Natural killer cell (primary cell): ENCODE data around the gene SLC29A1. TPM values are rescaled to one million over a fixed set of nuclear protein-coding genes. Genes with fewer than 3 reads are reported as not detected.

Experiments
- ATAC-seq, 3 donors: fragments of 150-1000 bp in 2 of 3; fragments of 200-7000 bp in 1 of 3; cut with Tn5 transposase; 1 replicate in 1 of 3; 2 replicates in 2 of 3; pipeline ENCODE4 v1.10.0; 2021; ENCODE audit warnings: mild to moderate bottlenecking in 2 of 3, moderate library complexity in 2 of 3
- DNase-seq, 2 donors: peaks; one replicate each; pipeline versions ENCODE4 v3.0.0 to v3.0.0-alpha.2; 2013 to 2021; ENCODE audit warnings: mixed read lengths in 1 of 2
- H3K27ac ChIP-seq: one replicate; pipeline ENCODE4 v1.5.1; 2013; ENCODE audit warnings: mild to moderate bottlenecking, low read length
- H3K27me3 ChIP-seq: one replicate; pipeline ENCODE4 v1.6.1; 2013; ENCODE audit warnings: low read length; ENCODE audit not compliant: control insufficient read depth, insufficient read depth
- H3K36me3 ChIP-seq: one replicate; pipeline ENCODE4 v1.6.1; 2013; ENCODE audit warnings: low read length; ENCODE audit not compliant: control insufficient read depth, insufficient read depth
- H3K4me1 ChIP-seq: one replicate; pipeline ENCODE4 v1.6.1; 2013; ENCODE audit warnings: low read length; ENCODE audit not compliant: control insufficient read depth, insufficient read depth
- H3K4me3 ChIP-seq: one replicate; pipeline ENCODE4 v1.5.1; 2013; ENCODE audit warnings: low read length
- H3K9me3 ChIP-seq: one replicate; pipeline ENCODE4 v1.6.1; 2013; ENCODE audit warnings: low read length; ENCODE audit not compliant: control insufficient read depth, insufficient read depth
- H3K27ac Mint-ChIP-seq, 2 donors: one replicate each; pipeline ENCODE4 v1.8.0; 2022; ENCODE audit warnings: mild to moderate bottlenecking in 2 of 2, mixed read lengths in 2 of 2, moderate library complexity in 1 of 2
- H3K27me3 Mint-ChIP-seq, 2 donors: one replicate each; pipeline ENCODE4 v1.8.0; 2022; ENCODE audit warnings: low read depth in 2 of 2, mixed read lengths in 2 of 2
- H3K36me3 Mint-ChIP-seq: one replicate; pipeline ENCODE4 v1.8.0; 2022; ENCODE audit warnings: mixed read lengths
- H3K4me1 Mint-ChIP-seq, 2 donors: one replicate each; pipeline ENCODE4 v1.8.0; 2022; ENCODE audit warnings: mixed read lengths in 2 of 2
- H3K4me3 Mint-ChIP-seq: one replicate; pipeline ENCODE4 v1.8.0; 2022; ENCODE audit warnings: mild to moderate bottlenecking, moderate library complexity, mixed read lengths
- H3K9me3 Mint-ChIP-seq, 2 donors: one replicate each; pipeline ENCODE4 v1.8.0; 2022; ENCODE audit warnings: mixed read lengths in 2 of 2
- CTCF ChIP-seq: fragments of 200-600 bp; IDR thresholded peaks from one replicate; pipeline ENCODE4 v1.8.0; 2022; ENCODE audit warnings: antibody characterized with exemption
- WGBS: methylation state at CpG from one replicate; pipeline ENCODE4 v1.1.7; 2013; ENCODE audit warnings: missing lambda C conversion rate; ENCODE audit not compliant: insufficient coverage; 5-methylcytosine and 5-hydroxymethylcytosine counted together
- intact Hi-C: fragments of 100-400 bp; cut with micrococcal nuclease; formaldehyde crosslinking; loops from one replicate; pipeline ENCODE4 v1.14.2; 2022
- total RNA-seq, 4 donors: library from RNA; stranded (reverse); fragments of 120-200 nt in 1 of 4; gene quantifications; one replicate each; pipeline versions ENCODE4 v1.2.3 to v1.2.4, GENCODE V29; 2013 to 2022

The SLC29A1 gene
- total RNA-seq, 3 donors from 2014 or later (not counting 1 experiment from before 2014, with no cell fraction given), result 2.2 to 5.5 (median 5.2) TPM

DNA sequence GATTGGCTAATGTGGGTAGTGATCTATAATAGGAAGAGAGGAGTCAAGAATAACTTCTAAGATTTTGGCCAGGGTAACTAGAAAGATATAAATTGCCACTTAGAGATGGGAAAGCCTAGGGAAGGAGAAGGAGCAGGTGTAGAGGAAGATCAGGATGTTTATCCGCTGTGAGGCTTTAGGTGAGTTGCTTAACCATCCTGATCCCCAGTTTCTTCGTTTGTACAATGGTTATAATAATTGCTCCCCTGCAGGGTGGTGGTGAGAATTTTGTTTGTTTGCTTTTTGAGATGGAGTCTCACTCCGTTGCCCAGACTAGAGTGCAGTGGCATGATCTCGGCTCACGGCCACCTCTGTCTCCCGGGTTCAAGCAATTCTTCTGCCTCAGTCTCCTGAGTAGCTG, 9.1 kb upstream of the SLC29A1 start:
- peaks cover 8% of the 10 kb centered on the region for H3K4me1 ChIP-seq

DNA sequence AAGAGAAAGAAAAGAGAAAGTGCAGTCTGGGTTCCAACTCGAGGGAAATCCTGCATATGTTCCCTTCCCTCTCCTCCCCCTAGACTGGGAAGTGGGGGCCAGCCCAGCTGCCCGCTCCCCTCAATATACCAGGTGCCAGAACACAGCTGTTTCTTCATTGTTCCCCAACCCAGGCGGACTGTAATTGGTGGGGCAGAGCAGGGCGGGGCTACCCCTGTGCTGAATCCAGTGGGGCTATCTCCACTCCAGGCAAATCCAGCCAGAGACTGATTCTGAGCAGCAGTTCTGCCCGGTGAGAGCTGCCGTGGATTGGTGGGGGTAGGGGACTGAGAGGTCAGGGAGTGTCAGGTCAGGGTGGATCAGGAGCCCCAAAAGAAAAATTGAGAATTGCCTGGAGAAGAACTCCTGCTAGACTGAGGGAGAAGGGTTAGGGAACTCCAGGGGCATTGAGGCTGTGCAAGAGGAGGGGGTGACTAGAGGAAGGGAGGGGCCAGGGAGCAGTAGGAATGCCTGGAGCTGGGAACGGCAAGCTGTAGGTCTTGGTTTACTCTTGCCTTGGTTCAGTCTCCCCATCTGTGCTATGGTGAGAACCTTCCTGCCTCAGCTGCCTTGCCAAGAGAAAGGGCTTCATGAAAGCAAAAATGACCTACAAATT, 6.6 kb upstream of the SLC29A1 start, which contains the start of gene MYMX:
Gene MYMX (plus strand): TSS at position 250 of the 655 bp plus-strand sequence. CDS start 546 bp downstream, outside the sequence.
- Histone ChIP-seq H3K4me3 (no peak within 1 kb of the TSS), H3K27me3 (no peaks in the 10 kb centered on the region), H3K4me1 (peaks cover 17% of the 10 kb centered on the region), H3K27ac (no peak within 1 kb of the TSS), H3K36me3 (no peaks in the 10 kb centered on the region), H3K9me3 (no peaks in the 10 kb centered on the region)
- ATAC-seq (no peak), DNase-seq (no peak)
- H3K27ac Mint-ChIP-seq, result no peak within 1 kb of the TSS
- TF ChIP-seq CTCF, result no peak
- WGBS, result 59% methylated on average over 7 of the region's 7 CpGs
- intact Hi-C loops, result no loop called here
- no peaks in the 10 kb centered on the region for H3K36me3 Mint-ChIP-seq
- no peak within 1 kb of the TSS for H3K4me3 Mint-ChIP-seq
- no peaks in the 10 kb centered on the region for H3K9me3 Mint-ChIP-seq
- peaks cover 0 to 16% of the 10 kb centered on the region in 2 donors for H3K4me1 Mint-ChIP-seq
- H3K27me3 Mint-ChIP-seq, result peaks cover 0 to 12% of the 10 kb centered on the region in 2 donors

More for the DNA sequence above, 9.1 kb upstream of the SLC29A1 start:
- WGBS, result 91% methylated on average over 6 of the region's 6 CpGs
- no peak overlapping the region for H3K27ac ChIP-seq
- H3K27me3 ChIP-seq, result no peaks in the 10 kb centered on the region
- H3K4me3 Mint-ChIP-seq, result no peak overlapping the region
- peaks cover 0 to 12% of the 10 kb centered on the region in 2 donors for H3K27me3 Mint-ChIP-seq
- intact Hi-C loops, result no loop called here
- H3K9me3 Mint-ChIP-seq, result no peaks in the 10 kb centered on the region
- ATAC-seq (no peak), DNase-seq (no peak)
- H3K4me1 Mint-ChIP-seq, result peaks cover 0 to 4% of the 10 kb centered on the region in 2 donors
- no peaks in the 10 kb centered on the region for H3K36me3 Mint-ChIP-seq
- H3K27ac Mint-ChIP-seq, result no peak overlapping the region
- H3K9me3 ChIP-seq, result no peaks in the 10 kb centered on the region
- TF ChIP-seq CTCF, result no peak
- no peak overlapping the region for H3K4me3 ChIP-seq
- no peaks in the 10 kb centered on the region for H3K36me3 ChIP-seq

DNA sequence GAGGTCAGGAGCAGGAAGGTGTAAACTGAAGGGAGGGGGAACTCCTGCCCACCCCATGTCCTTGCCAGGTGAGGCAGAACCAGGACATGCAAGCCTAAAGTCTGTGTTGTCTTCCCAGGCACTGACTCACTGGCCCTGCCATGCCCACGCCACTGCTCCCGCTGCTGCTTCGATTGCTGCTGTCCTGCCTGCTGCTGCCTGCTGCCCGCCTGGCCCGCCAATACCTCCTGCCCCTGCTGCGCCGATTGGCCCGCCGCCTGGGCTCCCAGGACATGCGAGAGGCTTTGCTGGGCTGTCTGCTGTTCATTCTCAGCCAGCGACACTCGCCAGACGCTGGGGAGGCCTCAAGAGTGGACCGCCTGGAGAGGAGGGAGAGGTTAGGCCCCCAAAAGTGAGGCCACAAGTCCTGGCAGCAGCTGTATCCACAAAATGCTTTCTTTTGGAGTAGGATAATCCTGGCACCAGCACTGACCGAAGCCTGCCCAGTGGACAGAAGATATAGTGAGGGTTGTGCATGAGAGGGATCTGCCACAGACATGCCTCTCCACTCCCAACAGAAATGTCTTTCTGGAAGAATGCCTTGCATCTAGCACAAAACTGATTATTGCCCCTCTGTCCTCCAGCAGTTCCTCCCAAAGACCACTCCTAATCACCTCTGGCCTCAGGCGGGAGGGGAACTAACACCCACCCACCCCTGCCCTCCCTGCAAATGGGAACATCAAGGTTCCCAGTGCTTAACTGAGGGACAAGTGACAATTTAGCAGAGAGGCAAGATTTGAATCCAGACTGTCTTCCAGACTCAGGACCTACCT, 5.9 kb upstream of the SLC29A1 start:
- Mint-ChIP-seq H3K27me3 (peaks cover 0 to 12% of the 10 kb centered on the region in 2 donors), H3K36me3 (no peaks in the 10 kb centered on the region), H3K9me3 (no peaks in the 10 kb centered on the region), H3K27ac (no peak overlapping the region), H3K4me3 (no peak overlapping the region), H3K4me1 (peaks cover under 1 to 19% of the 10 kb centered on the region in 2 donors)
- H3K4me3 ChIP-seq, result no peak overlapping the region
- DNase-seq (no peak), ATAC-seq (no peak)
- no peaks in the 10 kb centered on the region for H3K27me3 ChIP-seq
- TF ChIP-seq CTCF, result no peak
- peaks cover 19% of the 10 kb centered on the region for H3K4me1 ChIP-seq
- intact Hi-C loops, result no loop called here
- no peaks in the 10 kb centered on the region for H3K36me3 ChIP-seq
- 92% methylated on average over 16 of the region's 16 CpGs for WGBS
- H3K27ac ChIP-seq, result no peak overlapping the region
- no peaks in the 10 kb centered on the region for H3K9me3 ChIP-seq
